Pons (tissue), 1 donor: ENCODE measurements around the gene DMAP1.
A peak's percentile ranks its signal among the peaks of the same experiment; 100 is the strongest.
"Not testable (repeated sequence)": the region's sequence is repeated elsewhere in the genome, so short reads cannot be mapped to it uniquely, and the experiment has no call there.

Source experiments
- DNase-seq: peaks from one replicate; pipeline ENCODE4 v3.0.0-alpha.2; 2016; ENCODE audit warnings: low spot score

The DMAP1 gene, protein sequence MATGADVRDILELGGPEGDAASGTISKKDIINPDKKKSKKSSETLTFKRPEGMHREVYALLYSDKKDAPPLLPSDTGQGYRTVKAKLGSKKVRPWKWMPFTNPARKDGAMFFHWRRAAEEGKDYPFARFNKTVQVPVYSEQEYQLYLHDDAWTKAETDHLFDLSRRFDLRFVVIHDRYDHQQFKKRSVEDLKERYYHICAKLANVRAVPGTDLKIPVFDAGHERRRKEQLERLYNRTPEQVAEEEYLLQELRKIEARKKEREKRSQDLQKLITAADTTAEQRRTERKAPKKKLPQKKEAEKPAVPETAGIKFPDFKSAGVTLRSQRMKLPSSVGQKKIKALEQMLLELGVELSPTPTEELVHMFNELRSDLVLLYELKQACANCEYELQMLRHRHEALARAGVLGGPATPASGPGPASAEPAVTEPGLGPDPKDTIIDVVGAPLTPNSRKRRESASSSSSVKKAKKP

DNA sequence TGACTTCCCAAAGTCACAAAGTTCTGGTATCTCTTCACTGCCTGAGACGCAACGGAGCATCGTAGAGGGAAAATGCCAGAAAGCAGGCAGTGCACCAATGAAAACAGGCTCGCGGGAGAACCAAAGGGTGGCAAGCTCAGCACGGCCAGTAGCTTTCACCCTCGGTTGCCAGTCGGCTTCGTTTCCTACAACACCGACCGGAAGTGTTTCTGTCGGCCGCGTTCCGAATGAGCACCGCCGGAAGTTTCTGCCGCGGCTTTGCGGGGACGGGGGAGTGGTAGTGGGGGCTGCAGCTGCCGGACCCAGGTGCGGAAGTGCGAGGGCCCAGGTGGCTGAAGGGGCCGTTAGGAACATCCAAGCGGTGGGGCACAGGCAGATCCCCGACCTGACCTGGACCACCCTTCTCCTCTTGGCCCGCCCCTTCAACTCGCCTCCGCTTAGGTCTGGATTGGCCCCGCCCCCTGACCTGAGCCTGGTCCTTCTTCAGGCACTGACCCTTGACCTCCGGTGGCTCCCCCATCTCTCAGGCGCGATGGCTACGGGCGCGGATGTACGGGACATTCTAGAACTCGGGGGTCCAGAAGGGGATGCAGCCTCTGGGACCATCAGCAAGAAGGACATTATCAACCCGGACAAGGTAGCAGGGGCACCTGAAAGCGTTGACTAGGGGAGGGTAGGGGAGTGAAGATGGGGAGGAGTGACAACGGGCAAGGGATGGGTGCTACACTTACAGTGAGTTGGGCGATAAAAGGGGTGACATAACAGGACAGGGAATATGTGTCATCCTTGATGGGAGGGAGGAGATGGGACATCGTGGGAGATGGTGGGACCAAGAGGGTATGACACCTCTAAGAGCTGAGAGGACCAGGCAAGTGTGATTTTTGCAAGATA lies at the start of gene DMAP1:
TSS of gene DMAP1 (plus strand) at position 250 of the 891 bp plus-strand sequence. CDS start at position 533, 283 bp downstream.
- peak; percentile 86 for DNase-seq

DNA sequence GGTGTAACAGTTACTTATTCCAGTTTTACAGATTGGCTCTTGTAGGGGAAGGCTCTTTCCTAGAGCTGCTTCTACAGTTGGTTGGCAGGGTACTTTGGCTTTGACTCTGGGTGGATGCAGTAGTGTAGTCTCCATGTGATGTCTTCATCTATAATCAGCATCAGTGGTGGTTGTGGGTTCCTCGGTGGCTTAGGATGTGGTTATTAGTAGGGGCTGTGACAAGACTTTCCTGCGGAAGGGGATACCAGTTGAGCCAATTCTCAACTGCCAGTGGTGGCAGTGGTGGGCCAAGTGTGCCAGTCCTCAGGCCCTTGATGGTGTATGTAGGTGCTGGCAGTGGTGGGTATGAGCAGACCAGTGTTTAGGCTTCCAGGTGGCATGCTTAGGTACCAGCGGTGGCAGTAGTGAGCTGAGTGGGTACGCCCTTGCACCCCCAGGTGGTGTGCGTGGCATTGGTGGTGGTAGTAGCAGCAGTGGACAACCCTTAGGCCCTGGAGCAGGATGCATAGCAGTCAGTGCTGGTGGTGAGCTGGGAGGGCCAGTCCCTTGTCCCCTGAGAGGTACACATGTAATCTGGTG lies 44.7 kb upstream of the DMAP1 start:
- DNase-seq = no peak

DNA sequence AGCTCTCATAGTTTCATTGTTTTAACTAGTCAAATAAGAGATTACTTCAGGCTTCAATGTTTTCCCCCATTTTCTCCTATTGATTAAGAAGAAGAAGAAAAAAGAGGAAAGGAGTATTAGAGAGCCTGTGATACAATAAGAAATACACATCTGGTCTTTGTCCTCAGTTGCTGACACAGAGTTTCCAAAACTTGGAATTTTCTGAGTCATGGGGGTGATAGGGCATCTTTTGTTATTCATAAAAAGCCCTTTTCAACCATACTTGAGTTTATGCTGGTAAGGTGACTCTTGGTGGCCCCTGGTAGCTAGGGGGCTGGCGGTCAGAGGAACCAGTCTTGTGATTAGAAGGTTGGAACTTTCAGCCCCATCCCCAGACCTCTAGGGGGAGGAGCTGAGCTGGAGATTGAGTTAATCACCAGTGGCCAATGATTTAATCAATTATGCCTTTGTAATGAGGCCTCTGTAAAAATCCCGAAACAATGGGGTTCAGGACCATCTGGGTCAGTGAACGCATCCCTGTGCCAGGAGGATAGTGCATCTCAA lies 42.9 kb upstream of the DMAP1 start:
- DNase-seq = no peak

DNA sequence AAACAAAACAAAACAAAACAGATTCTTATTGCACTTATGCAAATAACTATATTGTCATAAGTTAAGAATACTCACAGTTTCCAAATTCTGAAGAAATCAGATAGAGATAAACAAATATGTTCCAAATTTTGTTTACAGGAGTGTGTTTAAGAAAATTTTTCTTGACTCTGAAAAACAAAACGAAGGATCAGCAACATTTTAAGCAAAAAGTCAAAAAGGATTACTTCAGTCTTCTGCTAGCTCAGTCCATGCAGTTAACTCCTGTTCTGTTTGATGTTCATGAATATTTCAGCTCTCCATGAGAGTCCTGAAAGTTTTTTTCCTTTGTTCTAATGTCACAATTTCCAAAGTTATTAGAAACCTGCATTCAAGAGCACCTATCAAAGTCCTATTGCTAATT lies 38.6 kb upstream of the DMAP1 start:
- DNase-seq = no peak

DNA sequence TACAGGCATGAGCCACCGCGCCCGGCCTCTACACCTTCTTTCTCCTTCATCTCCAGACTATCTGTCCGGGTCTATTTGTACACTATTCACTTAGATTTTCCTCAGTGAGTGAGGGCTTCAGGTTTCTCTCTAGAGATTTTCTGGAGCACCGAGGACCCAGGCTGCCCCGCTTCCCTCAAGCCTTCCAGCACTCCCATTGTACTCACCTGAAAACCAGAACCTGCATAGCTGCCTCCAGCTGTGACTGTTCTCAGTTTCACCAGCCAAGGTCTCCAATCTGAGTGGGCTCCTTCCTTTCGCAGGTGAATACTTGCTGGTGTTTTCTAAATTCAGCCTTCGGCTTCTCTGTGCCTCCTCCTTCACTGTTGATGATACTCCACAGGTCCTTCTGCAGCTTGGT lies 12.9 kb upstream of the DMAP1 start:
- no peak for DNase-seq

DNA sequence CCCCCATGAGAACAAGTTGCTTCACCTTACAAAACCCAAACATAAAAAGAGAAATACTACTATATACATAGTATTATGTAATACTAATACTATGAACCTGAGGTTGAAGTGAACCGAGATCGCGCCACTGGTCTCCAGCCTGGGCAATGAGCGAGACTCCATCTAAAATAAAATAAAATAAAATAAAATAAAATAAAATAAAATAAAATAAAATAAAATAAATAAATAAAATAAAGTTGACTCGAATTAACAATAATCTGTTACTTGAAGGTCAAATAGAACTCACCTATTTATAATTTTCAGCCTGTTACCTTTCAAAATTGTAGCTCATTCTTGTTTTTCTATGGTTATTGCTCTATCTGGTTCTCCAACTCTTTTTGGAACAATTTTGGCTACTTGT lies 6.7 kb upstream of the DMAP1 start:
- DNase-seq = not testable (repeated sequence)

DNA sequence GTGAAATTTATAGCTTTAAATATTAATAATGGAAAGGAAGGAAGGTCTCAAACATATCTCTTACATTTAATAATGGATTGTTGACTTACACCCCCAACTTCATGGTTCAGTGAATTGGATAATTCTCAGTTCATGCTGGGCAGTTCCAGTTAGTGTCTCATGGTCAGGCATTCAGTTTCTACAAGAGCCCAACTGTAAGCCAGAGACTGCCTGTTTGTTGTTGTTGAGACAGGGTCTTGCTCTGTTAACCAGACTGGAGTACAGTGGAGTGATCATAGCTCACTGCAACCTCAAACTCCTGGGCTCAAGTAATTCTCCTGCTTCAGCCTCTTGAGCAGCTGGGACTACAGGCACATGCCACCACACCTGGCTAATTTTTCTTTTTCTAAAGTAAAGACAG lies 5.0 kb upstream of the DMAP1 start:
- no peak for DNase-seq

DNA sequence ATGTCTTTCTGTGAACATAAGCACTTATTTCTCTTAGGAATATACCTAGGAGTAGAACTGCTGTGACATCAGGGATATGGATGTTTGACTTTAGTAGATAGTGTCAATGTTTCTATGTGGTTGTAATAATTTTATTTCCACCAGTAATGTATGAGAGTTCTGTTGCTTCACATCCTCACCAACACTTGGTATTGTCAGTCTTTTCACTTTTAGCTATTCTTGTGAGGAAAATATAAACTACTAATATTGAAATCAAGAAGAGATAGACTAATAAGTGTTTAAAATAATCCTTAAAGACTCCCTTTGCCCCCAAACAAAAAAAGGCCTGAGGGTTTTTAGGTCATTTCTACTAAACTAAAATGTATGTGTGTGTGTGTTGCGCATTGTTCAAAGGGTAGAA lies 2.7 kb upstream of the DMAP1 start:
- no peak for DNase-seq

DNA sequence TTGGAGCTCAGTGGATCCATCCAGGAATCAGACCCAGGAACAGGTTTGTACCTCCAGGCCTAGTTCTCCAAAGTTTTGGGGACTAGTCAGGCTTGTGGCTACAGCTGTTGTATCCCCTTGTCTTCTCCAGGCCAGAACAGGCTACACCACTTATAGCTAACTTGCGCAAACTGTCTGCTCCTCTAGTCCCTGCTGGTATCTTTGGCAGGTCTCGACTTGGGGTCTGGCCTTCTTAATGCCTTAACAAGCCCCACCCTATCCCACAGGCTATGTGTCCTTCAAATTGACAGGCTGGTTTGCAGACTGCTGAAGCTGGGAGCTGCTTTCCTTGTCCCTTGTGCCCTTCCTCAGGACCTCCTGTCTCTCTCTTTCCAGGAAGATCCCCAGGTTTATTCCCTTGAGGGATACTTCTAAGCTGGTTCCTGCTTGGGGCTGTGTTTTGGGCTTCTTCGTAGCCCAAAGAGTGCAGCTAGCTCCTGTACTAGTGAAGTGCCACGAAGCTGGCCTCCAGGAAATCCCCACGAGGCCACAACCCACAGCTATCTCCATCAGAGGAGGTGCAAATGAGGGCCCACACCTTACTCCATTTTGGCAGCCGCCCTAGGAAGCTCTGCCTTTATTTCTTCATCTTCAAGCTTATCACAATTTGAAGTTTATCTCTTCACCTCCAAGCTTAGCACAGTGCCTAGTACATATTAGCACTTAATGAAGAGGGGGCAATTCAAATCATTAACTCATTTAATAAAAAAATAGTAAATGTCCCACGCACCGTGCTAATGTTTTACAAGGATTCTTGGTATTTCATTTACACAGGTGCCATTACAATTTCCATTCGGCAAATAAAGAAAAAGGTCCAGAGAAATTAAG lies 683 bp upstream of the DMAP1 start:
- DNase-seq = no peak

DNA sequence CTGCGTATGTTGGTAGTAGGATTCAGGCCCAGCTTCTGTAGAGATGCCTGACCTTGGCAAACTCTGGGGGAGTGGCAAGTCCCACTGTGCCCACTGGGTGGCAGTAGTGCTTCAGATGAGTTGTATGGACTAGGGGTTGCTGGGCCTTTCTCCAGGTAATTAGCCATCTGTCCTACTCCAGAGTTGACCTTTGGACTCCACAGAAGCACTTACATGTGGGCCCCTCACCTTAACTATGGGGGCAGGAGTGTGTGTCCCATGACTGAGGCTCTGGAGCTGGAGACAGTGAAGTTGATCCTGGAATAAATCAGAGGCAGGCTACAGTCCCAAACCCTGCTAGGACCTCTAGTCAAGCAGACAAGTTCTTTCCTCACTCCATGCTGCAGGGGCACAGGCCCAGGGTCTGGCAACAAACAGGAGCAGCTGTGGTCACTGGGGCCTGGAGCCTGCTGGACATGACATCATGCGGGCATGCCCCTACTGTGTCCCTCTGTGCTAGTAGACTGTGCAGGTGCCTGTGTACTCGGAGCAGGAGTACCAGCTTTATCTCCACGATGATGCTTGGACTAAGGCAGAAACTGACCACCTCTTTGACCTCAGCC lies 4.6 kb downstream of the DMAP1 start:
- DNase-seq = peak; percentile 80

DNA sequence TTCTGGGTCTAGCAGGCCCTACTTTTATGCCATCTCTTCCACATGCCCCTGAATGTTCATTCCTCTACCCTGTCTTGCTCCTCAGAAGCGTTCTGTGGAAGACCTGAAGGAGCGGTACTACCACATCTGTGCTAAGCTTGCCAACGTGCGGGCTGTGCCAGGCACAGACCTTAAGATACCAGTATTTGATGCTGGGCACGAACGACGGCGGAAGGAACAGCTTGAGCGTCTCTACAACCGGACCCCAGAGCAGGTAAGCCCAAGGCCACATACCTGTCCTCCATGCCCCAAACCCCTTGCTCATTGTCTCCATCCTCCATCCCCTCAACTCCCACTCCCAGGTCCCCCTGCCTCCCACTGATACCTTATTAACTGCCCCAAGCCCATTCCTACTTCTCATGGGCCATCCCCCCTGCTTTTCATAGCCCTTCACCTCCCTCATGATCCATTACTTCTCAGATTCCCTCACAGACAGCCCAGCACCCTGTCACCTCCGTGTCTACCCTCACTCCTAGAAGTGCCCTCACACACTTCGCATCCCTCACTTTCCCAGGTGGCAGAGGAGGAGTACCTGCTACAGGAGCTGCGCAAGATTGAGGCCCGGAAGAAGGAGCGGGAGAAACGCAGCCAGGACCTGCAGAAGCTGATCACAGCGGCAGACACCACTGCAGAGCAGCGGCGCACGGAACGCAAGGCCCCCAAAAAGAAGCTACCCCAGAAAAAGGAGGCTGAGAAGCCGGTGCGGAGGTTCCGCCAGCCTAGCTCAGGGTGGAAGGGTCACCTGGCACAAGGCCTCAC lies 5.4 kb downstream of the DMAP1 start:
- no peak for DNase-seq

DNA sequence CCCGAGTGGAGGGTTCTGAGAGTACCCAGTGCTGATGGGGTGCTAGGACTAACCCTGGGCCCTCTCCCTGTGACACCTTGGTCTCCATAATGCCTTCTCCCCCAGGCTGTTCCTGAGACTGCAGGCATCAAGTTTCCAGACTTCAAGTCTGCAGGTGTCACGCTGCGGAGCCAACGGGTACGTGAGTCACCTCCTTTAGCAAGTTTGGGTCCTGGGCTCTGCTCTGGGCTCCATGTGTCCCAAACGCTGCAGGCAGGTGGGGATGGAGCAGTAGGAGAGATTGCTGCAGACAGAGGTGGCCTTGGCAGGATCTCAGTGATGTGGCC lies 6.0 kb downstream of the DMAP1 start:
- no peak for DNase-seq

DNA sequence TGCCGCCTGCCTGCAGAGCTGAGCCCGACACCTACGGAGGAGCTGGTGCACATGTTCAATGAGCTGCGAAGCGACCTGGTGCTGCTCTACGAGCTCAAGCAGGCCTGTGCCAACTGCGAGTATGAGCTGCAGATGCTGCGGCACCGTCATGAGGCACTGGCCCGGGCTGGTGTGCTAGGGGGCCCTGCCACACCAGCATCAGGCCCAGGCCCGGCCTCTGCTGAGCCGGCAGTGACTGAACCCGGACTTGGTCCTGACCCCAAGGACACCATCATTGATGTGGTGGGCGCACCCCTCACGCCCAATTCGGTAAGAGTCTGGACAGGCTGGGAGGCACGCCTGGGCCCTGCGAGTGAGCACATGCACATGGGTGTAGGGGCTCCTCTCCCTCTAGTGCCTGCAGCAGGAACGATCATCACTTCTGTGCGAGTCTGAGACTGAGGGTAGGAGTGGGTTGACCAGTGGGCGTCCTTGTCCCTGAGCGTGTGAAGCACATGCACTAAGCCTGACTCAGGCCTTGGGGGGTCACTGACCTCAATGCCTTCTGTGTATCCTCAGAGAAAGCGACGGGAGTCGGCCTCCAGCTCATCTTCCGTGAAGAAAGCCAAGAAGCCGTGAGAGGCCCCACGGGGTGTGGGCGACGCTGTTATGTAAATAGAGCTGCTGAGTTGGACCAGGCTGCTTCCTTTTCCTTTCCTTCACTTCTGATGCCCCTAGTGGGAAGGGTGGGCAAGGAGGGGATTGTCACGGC lies 6.9 kb downstream of the DMAP1 start:
- DNase-seq = no peak

DNA sequence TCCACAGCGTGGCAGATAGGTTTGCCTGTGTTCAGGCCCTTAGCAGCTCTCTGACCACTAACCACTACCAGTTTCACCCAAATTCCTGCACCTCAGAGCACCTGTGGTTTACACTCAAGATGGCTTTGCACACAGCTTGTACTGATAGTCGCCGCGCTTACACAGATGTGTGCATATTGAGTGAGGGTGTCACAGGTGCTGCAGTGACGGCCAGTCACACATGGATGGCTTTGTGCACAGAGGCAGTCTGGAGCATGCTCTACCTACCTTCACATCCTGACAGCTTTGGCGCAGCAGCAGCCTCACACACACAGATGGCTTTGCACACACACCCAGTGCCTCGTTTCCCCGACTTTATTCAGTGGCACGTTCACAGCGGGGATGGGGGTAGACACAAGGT lies 7.5 kb downstream of the DMAP1 start:
- DNase-seq = no peak

DNA sequence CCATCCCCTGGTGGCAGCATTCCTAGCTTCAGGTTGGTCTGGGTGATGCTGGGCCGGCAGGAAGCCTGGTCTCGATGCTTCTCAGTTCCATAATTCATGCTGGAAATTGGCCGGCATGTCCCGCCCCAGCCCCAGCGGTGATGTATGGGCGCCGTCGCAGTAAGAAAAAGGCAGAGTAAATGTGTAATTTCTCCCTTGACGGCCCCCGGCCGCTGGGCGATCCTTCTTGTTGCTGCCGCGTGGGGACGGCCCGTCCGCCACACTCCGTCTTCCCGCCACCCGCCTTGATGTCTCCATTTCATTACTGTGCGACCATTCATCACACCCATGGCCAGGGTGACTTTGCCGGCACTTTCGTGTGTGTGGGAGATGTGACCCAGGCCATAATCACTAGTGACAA lies 8.5 kb downstream of the DMAP1 start:
- no peak for DNase-seq

DNA sequence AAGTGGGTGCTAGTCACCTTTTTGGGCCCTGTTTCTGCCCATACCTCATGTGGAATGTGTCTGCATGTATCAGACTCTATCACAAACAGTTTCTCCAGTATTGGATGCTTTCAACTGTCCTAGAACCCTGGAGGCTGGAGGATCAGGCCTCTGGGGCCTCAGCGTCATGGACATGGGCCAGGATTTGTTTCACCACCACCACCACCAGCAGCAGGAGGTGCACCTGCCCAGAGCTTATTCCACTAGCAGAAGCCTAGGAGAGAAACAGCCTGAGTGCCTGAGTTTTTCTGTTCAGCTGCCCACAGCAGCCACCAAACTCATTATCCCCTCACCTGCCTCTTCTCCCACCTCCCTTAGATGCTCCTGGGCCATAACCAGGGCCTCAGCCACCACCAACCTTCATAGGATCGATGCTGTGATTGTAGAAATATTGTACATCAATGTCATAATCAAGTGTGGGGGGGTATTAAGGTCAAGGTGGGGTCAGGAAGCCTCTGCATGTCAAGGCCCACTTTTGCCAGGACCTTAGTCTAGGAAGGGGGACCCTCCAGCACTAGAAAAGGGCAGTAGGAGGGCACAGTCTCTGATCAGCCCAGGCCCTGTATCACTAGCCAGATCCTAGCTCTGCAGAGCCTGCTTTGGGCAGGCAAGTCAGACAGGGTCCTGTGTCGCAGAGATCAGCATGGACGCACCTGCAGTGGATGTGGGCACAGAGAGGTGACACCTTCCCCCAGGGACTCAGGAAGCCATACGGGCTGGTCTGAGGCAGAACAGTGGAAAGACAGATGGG lies 9.3 kb downstream of the DMAP1 start:
- DNase-seq = no peak

DNA sequence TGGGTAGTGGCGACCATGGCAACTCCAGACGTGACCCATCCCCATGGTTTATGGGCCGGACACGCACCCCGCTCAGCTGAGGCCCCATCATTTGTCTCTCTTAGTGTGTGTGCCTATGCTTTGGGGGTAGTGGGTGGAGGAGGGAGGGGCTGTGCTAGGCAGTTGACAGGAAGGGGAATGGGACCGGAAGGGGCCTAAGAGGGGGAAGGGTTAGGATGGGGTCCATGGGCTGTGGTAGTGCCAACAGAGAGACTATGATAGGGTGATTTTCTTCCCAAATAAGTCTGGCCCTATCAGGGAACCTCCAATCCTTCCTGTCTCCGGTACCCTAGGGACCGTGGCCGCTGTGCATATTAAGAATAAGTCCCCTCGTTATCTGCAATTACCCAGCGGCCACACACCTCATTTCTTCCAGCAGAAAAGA lies 9.9 kb downstream of the DMAP1 start:
- DNase-seq = no peak

DNA sequence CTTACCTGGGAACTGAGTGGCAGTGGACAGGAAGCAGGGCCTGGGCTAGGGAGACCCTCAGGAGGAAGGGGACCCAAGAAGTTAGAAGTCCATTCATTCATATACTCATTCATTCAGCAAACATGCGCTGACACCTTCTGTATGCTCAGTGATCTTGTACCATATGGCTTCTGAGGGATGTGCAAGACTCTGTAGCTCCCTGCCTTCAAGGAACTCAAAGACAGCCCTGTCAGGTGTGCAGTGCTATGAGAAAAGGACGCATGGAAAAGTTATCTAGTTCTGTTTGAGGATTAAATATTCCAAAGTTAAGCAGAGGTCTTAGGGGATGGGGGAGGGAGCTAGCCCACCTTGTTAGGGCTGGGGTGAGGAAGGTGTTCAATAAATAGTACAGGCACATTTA lies 12.5 kb downstream of the DMAP1 start:
- no peak for DNase-seq

DNA sequence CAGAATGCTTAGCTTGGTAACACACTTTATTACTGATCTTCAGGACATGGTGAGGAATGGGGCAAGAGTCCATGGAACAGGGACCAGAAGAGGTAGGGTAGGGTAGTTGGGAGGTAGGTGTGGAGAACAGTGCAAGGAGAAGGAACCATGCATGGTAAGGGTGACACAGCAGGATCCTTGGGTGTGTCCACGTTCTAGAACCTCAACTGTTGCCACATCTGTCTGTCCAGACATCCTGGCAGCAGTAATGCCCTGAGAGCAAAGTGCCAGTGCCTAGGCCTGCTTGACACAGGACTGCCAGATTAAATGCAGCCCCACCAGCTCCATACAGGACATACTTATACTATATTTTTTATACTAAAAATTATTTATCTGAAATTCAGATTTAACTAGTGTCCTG lies 13.9 kb downstream of the DMAP1 start:
- DNase-seq = no peak
